CD4-positive, alpha-beta T cell treated with Interleukin-6 for 4 hours (primary cell): ENCODE results near the gene PTBP1.

Source experiments
- DNase-seq: peaks from one replicate; pipeline ENCODE4 v3.0.0-alpha.2; 2020; ENCODE audit warnings: mixed read lengths

The PTBP1 gene

DNA sequence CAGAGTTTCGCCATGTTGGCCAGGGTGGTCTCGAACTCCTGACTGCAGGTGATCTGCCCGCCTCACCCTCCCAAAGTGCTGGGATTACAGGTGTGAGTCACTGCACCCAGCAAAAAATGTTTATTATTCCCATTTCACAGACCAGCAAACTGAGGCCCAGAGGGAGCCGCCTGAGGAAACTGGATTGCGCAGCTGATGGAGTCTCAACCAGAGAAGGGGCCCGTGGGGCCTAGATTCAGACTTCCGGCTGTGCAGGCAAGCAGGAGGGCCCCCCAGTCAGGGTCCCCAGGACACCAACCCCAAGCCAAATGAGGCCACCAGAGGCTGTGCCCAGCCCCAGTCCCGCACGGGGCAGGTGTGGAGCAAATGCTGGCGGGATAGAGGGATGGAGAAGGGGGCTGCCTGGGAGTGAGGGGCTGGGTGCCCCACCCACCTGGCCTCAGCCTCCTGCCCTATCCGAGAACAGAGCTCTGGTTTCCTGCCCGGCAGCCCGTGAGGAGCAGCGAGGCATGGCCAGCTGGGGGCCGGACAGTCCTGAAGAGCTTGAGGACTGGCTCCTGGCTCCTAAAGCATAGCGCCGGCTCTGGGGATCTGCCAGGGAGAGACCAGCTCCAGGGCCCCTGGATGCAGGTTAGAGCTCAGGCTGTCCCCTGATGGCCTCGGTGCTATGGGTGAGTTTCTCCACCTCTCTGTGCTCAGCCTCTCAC lies 24.4 kb upstream of the PTBP1 start:
- DNase-seq, result no peak

- DNase-seq, result no peak
Measured at GRCh38 chr19:776549-776948, 20.7 kb upstream of the PTBP1 start.

GRCh38 chr19:778910-779653 lies 18.2 kb upstream of the PTBP1 start:
- DNase-seq, result no peak

GRCh38 chr19:780935-781334 lies 16.3 kb upstream of the PTBP1 start:
- no peak for DNase-seq

DNA sequence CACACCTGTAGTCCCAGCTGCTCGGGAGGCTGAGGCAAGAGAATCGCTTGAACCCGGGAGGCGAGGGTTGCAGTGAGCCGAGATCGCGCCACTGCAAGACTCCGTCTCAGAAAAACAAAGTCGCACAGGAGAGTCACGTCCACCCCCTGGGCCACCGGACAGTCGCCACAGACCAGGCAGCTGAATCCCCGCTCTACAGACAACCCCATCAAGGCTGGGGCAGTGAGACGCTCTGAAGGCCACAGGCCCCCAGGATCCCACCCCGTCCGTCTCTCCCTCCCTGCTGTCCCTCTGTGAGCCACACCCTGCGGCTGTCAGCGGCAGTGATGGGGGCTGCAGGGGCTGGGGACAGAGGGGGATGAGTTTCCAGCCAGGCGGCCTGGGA lies 15.5 kb upstream of the PTBP1 start:
- DNase-seq, result no peak

DNA sequence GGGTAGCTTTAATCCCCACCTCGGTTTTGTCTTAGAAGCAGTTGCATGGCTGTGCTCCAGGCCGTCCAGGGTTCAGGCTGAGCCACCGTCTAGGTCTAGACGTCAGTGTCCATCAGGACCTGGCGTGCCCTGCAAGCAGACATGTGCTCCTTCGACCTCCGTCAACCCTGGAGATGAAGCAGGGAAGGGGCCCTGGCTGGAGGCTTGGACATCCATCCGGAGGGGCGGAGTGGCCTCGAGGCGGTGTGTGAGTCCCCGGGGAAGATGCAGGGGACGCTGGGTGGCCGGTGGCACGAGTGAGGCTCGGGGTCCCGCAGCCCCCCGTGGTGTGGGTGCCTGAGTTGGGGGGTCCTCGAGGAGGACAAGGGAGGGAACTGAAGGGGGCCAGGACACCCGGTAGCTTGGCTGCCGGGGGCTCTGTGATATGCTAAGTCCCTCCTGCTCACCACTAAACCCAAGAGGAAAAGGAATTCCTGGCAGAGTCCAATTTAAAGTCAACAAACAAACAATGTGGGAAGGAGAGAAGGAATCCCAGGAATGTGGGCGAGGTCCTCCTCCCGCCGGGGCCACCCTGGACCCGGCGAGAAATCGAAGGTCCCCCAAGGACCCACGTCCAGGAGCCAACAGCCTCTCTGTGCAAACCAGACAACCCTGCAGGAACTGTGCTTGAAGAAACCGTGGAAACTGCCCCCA lies 14.9 kb upstream of the PTBP1 start:
- DNase-seq, result no peak

DNA sequence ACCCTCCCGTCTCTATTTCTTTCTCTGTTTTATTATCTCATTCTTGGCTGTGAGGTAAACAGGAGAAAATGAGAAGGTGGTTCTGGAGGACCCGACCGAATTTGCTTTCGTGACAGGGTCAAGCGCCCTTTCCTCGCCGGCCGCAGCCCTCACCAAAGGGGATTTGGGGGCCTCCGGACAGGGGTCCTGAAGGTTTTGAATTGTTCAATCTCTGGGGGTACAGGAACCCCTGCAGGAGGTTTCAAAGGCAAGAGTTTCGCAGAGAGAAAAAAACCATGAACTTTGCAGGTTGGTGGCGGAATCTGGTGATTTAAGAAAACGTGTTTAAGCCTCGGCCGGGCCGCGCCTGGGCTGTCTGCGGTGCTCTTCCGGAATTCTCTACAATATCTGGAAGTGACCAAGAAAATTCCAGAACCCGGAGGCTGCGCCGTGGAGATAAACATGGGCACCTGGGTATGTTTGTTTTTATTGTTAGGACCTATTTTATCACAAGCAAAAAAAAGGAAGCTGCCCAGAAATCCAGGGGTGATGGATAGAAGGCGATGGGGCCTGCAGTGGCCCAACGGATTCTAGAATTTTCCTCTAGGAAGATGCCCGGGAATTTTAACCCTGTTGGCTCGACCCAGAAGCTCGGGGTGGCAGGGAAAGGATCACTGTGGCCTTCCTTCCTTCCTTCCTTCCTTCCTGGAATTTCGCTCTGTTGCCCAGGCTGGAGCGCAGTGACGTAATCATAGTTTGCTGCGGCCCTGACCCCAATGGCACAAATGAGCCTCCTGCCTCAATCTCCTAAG lies 14.2 kb upstream of the PTBP1 start:
- no peak for DNase-seq

DNA sequence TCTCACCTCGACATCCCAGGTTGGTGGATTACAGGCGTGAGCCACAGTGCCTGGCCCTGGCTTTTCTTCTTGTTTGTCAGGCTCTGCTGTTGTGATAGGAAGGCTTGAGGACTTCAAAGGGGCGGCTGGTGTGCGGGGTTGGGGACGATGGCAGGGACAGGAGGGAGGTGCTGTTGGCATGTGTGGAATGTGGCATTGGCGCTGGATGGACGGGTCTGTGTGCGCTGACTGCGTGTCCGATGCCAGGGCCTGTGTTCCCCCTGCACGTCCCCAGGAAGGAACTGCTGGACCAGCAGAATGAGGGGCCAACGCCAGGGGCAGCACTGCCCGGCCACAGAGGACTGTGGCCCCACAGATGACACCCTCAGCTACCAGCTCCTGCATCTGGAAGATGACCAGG lies 12.7 kb upstream of the PTBP1 start:
- no peak for DNase-seq

- no peak for DNase-seq
Measured at GRCh38 chr19:787536-787935, 9.7 kb upstream of the PTBP1 start.

GRCh38 chr19:788686-788982 lies 8.6 kb upstream of the PTBP1 start:
- DNase-seq, result no peak

- no peak for DNase-seq
Measured at GRCh38 chr19:788983-789700, 8.1 kb upstream of the PTBP1 start.

DNA sequence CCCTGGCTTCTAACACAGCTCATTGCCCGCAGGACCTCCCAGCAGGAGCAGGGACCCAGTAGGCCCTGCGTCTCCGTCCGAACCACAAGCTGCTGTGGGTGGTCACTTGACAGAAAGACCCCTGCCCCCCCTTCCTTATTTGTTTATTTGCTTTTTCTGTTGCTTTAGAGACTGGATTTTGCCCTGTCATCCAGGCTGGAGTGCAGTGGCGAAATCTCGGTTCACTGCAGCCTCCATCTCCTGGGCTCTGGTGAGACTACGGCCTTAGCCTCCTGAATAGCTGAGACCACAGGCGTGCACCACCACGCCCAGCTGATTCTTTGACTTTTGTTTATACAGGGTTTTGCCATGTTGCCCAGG lies 7.6 kb upstream of the PTBP1 start:
- no peak for DNase-seq

DNA sequence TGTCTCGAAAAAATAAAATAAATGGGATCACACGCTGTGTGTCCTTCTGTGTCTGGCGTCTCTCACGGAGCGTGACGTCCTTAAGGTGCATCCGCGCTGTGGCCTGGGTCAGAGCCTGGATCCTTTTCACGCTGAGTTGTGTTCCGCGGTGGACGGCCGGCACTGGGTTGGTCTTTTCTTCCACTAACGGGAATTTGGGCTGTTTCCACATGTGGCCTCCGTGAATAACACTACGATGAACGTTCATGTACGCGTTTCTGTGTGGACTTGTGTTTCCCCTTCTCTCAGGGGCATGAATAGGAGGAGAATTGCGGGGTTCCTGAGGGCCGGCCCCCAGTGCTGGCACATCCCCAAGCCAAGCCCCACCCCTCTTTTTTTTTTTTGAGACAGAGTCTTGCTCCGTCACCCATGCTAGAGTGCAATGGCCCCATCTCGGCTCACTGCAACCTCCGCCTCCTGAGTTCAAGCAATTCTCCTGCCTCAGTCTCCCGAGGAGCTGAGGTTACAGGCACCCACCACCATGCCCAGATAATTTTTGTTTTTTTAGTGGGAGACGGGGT lies 6.2 kb upstream of the PTBP1 start:
- no peak for DNase-seq

DNA sequence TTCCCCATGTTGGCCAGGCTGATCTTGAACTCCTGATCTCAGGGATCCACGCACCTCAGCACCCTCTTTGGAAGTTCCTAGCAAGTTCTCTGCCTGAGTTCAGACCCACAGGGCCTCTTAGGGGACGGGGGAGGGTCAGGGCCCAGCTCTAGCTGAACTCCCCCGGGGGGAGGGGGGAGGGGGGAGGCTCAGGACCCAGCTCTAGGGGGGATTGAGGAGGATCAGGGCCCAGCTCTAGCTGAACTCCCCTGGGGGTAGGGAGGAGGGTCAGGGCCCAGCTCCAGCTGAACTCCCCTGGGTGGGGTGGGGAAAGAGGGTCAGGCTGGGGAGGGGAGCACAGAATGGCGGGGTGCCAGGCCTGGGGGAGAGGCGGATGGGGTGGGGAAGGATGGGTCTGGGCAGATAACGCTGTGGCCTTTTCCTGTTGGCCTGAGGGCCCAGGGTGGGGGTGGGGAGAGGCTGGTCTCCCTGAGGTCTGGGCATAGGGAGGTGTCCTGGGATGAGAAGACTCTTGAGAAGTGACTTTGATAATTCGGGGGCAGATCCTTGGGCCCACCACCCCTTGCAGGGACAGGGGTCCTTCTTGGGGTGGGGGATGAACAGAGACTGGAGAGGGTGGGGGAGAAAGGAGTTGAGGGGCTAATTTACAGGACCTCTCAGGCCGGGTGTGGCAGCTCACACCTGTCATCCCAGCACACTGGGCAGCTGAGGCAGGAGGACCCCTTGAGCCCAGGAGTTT lies 5.5 kb upstream of the PTBP1 start:
- DNase-seq, result no peak

GRCh38 chr19:792306-792885 lies 4.9 kb upstream of the PTBP1 start:
- DNase-seq, result no peak

- no peak for DNase-seq
Measured at GRCh38 chr19:793806-794205, 3.4 kb upstream of the PTBP1 start.

DNA sequence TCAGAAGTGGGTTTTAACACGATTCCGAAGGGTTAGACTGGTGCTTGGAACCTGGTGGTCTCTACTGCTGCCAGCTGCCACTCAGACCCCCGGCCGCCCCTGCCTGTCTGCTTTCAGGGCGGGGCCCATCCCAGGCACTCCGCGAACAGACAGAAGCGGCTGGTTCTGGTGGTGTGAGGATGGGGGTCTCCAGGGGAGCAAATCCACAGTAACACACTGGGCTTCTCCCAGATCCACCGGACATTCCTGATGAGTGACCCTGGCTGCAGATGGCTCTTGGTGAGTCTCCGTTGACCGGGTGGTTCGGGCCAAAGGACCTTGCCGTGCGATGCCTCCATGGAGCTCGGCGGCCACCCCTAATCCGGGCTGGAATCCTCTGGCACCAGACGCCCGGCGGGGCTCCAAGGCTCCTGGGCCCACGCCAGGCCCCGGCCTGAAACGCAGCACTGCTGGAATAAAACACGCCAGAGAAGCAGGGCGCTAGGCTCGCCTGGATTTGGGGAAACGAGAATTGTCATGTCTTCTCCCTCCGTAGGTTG lies 2.1 kb upstream of the PTBP1 start:
- no peak for DNase-seq

DNA sequence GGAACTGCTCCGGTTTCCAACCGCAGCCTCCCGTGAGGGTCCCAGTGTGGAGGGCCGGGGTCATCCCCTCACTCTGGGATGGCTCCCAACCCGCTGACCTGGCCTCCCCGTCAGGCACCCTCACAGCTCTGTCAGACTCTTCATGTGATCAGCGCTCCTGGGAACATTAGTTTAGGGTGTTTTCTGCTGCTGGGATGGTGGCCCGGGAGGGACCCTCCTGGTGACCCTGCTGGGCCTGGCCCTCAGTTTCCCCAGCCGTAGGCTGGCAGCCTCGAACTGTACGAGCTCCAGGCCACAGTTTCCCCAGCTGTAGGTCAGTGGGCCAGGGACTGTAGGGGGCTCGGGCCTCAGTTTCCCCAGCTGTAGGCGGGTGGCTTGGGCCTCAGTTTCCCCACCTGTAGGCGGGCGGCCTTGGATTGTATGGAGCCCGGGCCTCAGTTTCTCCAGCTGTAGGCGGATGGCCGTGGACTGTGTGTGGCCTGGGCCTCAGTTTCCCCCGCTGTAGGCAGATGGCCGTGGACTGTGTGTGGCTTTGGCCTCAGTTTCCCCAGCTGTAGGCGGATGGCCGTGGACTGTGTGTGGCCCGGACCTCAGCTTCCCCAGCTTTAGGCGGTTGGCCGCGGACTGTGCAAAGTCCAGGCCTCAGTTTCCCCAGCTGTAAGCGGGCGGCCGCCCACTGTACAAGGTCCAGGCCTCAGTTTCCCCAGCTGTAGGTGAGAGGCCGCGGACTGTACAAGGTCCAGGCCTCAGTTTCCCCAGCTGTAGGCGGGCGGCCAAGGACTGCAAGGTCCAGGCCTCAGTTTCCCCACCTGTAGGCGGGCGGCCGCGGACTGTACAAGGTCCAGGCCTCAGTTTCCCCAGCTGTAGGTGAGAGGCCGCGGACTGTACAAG lies 1.3 kb upstream of the PTBP1 start:
- no peak for DNase-seq

DNA sequence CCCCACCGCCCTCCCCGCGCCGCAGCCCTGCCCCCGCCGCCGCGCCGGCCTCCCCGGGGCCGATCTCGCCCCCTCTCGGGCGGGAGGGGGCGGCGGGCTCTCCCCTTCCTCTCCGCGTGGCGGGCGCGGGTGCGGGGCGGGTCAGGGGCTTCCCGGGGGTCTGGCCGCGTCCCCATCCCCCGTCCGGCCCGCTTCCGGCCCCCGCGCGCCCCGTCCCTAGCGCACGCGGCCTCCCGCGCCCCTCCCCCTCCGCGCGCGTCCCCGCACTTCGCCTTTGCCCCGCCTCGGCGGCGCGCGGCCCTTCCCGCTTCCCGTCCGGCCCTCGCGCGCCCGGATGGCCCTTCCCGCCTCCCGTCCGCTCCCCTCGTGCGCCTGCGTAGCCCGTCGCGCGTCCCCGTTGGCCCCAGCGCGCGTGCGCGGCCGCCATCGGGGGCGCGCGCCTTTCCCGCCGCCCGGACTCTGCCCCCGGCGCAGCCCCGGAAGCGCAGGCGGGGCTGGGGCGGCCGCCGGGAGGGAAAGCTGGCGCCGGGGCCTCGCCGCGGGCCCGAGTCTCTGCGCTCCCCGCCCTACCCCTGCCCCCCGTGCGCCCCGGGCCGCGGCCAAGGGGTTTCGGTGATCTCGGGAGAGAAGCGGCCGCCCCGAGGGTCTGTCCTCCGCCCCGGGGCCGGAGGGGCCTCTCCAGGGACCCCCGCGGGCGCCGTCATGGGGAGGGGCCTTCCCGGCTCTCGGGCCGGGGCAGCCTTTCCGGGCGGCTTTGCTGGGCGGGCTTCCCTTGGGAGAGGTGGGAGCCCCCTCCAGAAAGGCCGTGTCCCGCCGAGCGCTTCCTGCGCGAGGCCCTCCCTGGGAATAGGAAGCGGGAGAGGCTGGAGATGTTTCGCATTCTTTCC lies 519 bp downstream of the PTBP1 start:
- peak; percentile 90 for DNase-seq
